ENCODE data around the gene PRKCQ.

DNA sequence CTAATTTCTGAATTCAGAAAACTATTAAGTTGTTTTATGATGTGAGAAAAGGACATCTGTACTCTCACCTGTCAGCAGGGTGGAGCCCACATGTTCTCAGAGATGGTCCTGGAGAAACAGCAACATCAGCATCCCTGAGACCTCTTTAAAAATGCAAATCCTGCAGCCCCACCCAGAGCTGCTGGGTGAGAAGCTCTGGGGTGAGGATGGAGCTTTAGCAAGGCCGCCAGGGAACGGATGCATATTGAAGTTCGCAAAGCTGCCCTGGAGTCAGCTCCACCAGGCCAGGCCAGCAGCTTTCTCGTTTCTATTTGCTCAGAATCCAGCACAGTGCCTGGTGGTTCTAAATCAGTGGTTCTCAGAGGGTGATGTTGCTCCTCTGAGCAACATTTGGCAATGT is 49.1 kb downstream of the PRKCQ start:
- TF ChIP-seq CTCF (IDR thresholded peaks at IDR 0.05; ENCODE audit: low read depth, low read length, missing input control) (no peak), TAF1 (conservative IDR thresholded peaks at IDR 0.05) (no peak), HNF4A (conservative IDR thresholded peaks at IDR 0.05) (no peak), NR2F2 (IDR thresholded peaks at IDR 0.05) (no peak), ATF3 (IDR thresholded peaks at IDR 0.05) (no peak), SP1 (IDR thresholded peaks at IDR 0.05) (no peak), MAX (IDR thresholded peaks at IDR 0.05) (no peak), YY1 (IDR thresholded peaks at IDR 0.05) (no peak), GABPA (IDR thresholded peaks at IDR 0.05 in 1 of 2, conservative IDR thresholded peaks at IDR 0.05 in 1 of 2) (no peak), HNF4G (IDR thresholded peaks at IDR 0.05) (no peak), REST (IDR thresholded peaks at IDR 0.05) (no peak), JUND (IDR thresholded peaks at IDR 0.05) (no peak), RXRA (IDR thresholded peaks at IDR 0.05) (no peak)
- TF ChIP-seq, protein P1, sequence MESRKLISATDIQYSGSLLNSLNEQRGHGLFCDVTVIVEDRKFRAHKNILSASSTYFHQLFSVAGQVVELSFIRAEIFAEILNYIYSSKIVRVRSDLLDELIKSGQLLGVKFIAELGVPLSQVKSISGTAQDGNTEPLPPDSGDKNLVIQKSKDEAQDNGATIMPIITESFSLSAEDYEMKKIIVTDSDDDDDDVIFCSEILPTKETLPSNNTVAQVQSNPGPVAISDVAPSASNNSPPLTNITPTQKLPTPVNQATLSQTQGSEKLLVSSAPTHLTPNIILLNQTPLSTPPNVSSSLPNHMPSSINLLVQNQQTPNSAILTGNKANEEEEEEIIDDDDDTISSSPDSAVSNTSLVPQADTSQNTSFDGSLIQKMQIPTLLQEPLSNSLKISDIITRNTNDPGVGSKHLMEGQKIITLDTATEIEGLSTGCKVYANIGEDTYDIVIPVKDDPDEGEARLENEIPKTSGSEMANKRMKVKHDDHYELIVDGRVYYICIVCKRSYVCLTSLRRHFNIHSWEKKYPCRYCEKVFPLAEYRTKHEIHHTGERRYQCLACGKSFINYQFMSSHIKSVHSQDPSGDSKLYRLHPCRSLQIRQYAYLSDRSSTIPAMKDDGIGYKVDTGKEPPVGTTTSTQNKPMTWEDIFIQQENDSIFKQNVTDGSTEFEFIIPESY (IDR thresholded peaks at IDR 0.05) = no peak

Data from liver (tissue), 3 donors.